CD4-positive, alpha-beta T cell treated with Interleukin-10 for 1 hour (primary cell): ENCODE data around the gene AFF3.

Experiments
- DNase-seq: peaks from one replicate; pipeline ENCODE4 v3.0.0-alpha.2; 2020

AFF3 gene

DNA sequence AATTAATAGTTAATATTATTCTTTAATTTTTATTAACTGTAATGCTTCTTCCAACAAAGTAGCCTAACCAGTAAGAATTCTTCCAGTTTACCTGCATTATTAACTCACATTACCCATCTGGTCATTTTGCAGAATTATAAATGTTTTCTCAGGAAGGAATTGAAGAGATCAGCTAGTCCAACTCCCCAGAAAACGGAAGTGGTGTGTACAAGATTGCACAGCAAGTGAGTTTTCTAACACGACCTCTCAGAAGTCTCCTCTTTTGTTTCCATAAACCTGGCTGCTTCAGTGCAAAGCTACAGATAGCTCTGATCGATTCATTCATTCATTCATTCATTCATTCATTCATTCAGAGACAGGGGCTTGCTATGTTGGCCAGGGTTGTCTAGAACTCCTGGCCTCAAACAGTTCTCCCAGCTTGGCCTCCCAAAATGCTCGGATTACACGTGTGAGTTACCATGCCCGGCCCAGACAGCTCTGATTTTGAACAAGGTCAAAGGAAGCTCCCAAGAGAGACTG lies 523.8 kb downstream of the AFF3 start:
- no peak for DNase-seq

DNA sequence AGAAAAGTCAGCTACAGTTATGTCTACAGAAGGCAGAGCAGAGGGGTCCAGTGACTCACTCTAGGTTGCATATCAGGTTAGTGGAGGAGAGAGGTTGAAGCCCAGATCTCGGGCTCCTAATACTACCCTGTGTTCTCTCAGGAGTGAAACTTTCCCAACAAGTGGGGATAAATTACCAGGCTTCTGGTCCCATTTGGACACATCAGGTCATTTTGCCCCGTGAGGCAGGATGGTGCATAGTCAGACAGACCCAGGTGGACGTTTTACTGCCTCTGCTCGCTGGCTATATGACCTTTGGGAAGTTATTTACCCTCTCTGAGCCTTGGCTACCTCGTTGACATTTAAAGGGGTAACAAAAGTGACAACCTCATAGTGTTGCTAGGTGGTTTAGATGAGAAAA lies 524.6 kb downstream of the AFF3 start:
- DNase-seq = no peak

DNA sequence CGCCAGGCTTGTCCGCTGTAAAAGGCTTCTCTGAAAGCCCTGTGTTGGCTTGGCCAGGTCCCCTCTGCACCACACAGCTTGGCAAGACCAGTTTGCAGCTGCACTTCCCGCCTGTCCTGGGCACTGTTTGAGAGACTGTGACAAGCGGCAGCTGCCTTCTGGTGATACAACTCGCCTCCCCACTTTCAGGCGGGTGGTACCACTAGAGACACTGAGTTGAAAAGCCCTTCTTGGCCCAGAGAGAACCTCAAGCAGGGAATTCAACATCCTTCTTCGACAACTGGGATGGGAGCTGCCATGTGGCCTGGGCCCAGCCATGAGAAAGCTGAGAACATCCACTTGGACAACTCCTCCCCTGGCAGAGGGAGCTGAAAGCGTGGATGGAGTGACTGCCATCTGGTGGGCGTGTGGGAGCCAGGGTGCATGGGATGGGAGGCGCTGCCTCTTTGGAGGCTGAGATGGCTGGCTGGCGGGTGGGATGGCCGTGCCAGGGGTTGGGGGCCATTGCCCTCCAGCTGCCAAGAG lies 527.1 kb downstream of the AFF3 start:
- DNase-seq = no peak

DNA sequence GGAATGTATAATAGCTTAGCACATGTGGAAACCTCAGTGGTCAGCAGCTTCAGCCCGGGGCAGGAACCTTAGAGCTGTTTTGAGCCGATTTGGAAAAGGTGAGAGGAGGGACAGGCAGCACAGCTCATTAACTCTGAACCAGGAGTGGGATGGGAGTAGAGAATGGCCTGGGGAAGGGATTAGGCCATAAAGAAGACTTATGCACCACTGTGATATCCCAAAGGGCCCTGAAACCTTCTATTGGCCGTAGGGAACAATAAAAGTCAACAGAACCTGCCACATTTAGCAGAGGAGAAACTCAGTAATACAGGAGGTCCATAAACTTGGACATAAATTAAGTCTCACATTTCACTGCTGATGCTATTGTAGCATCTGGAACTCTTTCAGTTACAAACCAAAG lies 528.4 kb downstream of the AFF3 start:
- no peak for DNase-seq

DNA sequence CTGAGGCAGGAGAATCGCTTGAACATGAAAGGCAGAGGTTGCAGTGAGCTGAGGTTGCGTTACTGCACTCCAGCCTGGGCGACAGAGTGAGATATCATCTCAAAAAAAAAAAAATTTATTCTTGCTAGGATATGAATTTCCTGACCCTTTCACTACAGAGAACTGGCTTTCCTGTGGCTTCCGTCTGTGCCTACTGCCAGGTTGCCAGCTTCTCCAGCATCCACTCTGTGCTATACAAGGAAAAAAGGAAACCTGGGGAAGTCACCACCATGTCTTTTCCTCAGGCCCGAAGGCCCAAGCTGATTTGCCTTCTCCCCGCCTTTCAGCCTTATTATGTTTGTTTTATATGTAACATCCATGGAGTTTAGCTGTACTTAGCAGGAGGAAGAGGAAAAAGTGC lies 530.6 kb downstream of the AFF3 start:
- no peak for DNase-seq

DNA sequence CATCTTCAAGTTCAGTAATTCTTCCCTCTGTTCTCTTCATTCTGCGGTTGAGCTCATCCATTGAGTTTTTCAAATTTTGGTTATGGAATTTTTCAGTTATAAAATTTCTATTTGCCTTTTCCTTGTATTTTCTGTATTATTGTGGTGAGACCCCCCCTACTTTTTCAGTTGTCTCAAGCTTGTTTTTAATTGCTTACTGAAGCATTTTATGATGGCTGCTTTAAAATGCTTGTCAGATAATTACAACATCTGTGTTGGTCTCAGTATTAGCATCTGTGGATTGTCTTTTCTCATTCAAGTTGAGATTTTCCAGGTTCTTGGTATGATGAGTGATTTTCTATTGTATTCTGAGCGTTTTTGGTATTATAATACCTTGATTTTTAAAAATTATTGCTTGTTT lies 531.4 kb downstream of the AFF3 start:
- no peak for DNase-seq

DNA sequence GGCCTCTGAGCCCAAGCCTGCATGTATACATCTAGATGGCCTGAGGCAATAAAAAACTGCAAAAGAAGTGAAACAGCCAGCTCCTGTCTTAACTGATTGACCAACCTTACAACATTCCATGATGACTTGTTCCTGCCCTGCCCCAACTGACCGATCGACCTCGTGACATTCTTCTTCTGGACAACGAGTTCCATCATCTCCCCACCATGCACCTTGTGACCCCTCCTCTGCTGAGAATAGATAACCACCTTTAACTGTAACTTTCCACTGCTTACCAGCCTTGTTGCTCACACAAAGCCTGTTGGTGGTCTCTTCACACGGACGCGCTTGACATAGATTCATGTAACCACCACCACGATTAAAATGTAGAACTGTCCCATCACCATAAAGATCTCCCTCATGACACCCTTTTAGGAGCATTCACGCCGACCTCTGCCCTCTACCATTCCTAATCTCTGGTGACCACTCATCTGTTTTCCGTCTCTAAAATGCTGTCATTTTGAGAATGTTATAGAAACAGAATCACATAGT lies 532.5 kb downstream of the AFF3 start:
- no peak for DNase-seq

DNA sequence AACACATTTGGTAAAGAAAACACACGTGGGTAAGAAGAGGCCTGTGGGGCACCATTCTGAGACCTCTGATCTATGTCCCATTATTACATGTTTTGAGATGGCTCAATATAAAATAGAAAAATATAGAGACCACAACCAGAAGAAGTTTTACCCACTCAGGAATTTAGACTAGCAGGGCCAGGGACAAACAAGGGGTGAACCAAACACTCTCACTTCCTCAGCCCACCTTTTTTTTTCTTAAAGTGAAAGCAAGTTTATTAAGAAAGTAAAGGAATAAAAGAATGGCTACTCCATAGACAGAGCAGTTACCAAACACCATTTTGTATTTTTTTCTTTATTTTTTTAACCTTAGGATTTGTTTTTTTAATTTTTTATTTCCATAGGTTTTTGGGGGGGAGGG lies 533.5 kb downstream of the AFF3 start:
- DNase-seq = no peak

DNA sequence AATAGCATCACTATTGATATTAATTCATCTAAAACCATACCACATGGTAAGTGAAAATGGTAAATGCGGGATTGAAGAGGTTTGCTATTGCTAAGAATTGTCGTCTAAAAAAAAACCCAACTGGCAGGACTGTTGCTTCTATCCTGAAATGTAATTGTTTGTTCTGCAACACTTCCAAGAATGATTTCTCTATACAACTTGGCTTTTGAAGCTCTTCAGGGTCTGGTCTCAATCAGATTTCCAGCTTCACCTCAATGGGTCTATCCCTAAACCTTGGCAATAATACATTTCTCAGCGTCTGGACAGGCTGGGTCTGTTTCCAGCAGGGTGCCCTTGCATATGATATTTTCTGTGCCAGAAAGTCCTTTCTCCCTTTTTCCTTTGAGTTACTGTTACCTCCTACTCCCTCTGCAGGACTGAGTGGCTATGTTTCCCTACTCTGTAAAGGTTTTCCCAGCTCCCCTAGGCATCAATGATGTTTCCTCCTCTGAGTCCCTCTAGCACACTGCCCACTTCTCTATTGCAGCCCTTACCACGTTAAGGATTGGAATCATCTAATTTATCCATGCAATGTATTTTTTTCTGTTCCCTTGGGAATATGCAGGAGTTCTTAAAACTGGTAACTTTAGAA lies 534.4 kb downstream of the AFF3 start:
- DNase-seq = no peak

DNA sequence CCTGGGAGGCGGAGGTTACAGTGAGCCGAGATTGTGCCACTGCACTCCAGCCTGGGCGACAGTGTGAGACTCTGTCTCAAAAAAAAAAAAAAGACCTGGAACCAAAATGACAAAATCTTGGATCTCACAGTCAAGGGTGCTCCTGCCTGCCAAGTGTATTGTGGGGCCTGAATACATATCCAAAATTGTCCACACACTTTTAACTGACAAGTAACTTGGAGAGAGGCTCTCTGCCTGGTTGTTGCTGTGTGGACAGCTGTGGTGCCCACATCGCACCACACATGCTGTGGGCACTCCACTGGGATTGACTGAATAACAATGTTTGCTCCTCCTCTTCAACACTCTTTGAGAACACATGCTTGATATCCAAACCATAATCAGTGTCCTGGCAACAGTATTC lies 534.9 kb downstream of the AFF3 start:
- no peak for DNase-seq

DNA sequence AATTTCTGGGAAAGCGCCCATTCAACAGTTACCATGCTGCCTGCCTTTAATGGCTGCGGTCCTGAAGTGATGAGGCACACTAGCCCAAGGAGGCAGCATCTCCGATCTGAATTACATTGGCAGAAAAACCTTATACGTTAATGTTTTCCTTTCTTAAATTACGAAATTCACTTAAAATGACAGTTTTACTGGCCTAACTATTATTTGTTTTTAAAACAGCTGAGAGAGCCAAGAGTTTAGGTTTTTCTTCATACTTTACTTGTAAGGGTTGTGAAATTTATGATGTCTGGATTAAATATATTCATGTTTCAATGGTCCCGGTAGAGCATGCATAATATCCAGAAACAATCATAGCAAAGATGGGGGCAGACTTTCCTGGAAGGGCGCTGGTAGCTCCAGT lies 537.4 kb downstream of the AFF3 start:
- DNase-seq = no peak

DNA sequence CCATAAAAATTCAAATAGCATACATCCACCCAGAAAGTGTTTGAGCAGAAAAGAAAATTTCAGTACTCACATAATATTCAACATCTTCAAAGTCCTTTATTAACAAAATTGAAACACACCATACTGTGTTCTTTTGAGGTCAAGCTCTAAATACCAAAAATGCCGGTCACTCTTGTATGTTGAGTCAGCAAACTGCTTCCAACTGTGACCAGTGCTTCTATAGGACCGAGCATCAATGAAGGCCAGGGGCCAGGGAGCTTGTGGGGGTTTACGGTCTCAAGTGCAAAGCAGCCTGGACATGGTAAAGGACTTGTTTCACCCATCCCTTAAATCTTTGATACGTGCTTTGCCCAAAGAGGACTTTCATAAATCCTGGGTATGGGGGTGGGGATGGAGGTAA lies 539.9 kb downstream of the AFF3 start:
- no peak for DNase-seq

DNA sequence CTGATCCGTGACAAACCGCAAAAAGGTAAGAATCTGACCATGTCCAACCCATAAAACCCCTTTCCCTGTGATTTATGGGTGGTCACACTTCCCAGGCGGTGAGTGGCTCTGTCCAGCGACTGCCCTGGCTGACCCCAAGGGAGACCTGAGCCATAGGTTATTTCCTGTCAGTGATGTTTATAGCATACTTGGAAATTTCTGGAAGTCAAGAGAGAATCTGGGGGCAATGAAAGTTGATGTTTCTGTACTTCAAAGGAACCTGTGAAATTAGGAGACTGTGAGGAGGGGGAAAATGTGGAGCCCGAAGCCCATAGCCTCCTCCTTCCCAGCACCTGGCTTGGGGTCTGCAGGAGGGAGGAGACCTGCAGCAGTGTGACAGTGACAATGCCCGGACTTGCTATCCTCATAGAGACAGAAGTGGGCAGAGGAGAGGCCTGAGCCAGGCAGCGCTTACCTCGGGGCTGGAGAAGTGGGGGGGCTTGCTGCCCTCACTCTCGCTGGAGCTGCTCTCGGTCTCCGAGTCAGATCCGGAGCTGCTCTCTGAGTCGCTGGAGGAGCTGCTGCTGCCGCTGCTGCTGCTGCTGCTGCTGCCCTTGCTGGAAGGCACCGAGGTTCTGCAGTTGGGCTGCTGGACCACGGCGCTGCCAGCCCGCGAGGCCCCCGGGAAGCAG lies 541.3 kb downstream of the AFF3 start:
- no peak for DNase-seq

DNA sequence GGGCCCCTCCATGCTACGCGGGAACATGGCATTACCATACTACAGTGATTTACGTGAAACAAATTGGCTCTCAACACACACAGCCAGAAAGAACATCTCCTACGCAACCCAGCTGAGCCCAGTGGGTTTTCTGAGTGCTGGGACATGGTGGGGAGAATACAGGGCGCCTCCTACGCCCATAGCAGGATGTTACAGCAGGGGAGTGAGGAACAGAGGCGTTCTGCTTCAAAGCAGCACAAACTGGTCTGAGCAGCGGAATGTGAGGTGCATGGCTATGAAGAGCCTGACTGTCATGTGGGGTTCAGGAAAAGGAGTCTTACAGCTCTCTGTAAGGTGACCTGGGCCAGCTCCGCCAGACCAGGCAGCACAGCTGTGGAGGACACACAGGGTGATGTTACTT lies 543.9 kb downstream of the AFF3 start:
- DNase-seq = no peak

DNA sequence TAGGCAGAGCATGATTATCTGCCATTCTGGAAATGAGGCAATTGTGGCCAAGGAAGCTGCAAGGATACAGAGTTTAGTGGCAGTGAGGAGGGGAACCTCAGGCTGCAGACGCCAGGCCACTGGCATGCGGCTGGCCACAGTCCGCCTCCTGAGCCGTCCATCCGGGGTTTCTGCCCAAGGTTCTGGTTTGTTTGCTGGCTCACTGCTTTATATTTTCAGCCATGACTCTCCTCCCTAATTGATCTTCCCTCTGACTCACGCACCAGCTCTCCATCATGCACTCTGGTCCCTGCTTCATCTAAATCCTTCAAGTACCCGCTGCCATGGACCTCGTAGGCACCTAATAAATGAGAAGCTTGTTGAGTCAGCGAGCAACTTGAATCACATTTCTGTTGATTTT lies 544.8 kb downstream of the AFF3 start:
- DNase-seq = no peak

DNA sequence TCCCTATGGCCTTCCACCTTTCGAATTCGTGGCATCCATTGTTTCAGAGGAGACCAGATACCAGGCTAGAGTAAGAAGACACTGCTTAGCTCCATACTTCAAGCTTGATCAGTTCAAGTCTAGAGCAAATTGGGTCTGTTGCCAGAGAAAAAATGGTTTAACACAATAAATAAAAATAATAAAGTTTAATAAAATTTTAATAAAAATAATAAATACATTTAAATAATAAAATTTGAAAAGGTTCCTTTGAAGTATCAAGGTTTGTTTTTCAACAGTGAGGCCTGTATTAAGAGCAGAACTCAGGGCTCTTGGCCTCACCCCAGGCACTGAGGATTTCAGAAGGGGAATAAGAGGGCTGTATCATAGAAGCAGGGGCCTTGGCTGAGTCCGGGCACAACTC lies 547.0 kb downstream of the AFF3 start:
- DNase-seq = no peak

DNA sequence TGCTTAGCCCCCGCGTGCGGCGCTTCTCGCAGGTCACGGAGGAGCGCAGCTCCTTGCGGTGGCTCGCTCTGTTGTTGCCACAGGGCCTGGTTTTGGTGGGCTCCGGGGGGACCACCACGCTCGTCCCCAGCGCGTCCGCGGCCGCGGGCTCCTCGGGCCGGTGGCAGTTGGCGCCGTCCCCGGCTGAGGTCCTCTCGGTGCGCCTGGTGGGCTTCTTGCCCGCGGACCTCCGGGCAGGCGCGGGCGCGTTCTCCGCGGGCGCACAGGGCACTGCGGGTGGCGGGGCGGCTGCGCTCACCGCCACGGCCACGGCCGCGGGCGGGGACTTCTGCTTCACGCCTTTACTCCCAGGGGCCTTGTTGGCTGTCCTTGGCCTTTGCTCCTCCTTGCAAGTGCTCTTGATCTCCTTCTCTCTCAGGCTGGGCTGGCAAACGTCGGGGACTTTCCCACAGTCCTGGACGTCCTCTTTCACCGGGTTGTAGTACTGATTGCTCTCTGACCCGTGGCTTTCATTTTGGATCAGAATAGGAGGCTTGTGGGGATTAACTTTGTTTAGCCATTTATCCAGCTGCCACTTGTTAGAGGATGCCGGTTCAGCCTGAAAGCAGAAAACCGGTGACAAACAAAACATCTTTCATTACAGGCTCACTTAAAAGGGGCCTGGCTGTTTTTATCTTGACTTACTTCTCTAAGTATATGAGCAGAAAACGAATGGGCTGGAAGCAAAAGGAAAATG lies 548.5 kb downstream of the AFF3 start:
- DNase-seq = no peak

DNA sequence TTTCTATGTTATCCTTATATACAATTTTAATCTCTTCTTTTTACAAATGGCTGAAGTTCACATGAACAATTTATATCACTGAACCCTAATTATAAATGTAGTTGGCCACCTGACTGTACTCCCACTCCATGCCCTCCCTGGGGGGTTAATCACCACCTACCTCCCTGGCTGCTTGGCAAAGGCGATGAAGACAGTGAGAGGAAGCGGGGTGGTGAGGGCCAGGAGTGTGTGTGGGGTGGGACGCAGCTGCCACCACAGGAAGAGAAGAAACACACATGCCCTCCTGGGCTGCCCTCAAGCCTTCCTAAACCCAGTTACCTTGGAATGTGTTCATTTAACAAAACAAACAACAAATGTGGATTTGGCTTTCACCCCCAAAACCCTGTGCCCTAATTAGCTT lies 565.6 kb downstream of the AFF3 start:
- DNase-seq = no peak

DNA sequence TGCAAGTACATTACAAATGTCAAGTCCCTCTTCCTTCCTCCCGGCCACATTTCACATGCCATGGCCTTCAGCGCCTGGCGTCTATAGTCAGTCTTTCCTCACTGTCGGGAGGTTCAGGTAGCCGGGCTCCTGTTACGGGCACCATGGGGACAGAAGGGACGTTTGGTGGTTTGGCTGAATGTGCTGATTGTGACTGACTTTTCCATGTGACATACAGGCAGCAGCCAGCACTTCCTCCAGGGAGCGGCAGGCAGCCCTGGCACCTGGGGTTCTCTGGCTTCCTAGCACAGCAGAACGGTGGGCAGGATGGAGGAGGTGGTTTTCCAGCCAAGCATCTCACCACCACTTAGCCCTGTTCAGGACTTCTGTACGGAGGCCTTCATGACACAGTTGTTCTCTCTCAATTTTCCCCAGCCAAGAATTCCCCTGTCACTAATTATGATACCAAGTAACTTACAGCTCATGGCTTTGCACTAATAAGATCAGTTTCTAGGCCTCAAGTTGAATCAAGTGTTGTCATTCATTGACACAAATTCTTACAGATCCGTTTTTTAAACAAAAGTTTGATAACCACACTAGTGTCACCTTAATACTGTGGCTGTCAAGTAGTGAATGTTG lies 568.6 kb downstream of the AFF3 start:
- DNase-seq = no peak

DNA sequence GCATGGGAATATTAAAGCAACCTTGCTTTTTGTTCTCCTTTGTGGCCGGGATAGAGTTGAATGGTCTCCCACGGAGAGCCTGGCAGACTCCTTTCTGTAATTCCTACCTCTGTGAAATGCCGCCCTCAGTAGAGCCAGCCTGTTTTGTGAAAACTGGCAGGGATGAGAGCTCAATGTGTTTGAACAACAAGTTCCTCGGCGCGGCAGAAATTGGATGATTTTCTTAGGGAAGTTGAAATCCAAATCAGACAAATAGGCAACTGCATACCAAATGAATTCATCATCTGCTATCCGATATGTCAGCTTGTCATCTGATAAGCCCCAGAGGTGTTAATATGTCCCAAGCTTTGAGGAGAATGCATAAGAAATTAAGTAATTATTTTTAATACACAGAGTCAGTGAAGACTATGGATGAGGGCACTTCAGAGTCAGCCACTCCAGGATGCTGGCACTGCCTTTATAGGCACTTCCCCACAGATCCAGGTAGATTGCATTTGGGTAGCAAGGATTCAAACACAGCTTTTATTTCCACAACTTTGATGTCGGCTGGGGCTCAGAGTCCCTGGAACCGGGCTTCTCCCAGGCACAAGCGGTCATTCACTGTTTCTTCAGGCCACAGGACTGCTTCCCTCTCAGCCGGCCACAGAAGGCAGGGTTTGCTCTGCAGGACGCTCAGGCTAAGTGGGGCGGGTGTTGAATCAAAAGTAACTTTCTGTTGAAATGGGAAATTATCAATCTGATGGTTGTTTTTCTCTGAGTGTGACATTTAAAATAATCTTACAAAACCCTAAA lies 569.8 kb downstream of the AFF3 start:
- DNase-seq = no peak

DNA sequence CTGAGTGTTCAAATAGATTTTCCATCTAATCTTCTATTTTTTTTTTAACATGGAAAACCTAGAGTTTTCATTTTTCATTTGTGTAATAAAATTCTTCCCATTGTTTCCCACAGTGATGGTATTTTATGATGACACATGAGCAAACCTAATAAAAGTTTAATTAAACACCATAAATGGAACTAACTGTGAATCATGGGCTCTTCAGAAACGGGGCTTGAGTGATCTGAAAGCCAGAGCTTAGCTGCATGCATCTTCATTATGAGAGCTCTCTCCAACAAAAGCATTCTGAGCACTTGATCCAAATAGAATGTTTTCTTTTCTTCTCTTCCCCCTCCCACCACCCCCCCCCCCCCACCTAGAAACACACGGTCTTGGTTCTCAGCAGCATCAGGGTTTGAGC lies 570.4 kb downstream of the AFF3 start:
- no peak for DNase-seq

DNA sequence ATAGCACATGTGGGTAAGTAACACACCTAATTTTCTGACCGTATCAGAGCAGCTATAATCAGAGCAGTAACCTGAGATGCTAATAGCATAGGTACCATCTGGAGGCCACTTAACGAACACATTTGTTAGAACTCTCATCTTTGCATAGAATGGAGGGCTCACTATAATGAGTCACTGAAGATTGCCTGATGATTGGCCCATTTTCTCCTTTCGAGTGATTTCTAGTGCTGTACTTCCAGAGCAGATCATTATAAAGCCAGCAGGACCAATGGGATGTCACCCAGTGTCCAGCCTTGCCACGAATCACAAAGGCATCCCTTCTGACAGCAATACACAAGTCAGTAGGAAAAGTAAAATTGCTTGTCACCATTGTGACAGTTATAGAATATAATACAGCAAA lies 570.9 kb downstream of the AFF3 start:
- DNase-seq = no peak
